MCF 10A (cell line): ENCODE measurements around the gene SAP30BP. TPM values are rescaled to one million over a fixed set of nuclear protein-coding genes. Genes with fewer than 3 reads are reported as not detected.

Experiments
- BruUV-seq: library from RNA; stranded (reverse); fragments of 400-500 nt; replicated peaks from 2 replicates; lab custom pipeline; 2021; lab: Mats Ljungman, UMichigan
- CTCF ChIA-PET: fragments of 300-600 bp; sonication (Branson Sonifier 250); formaldehyde crosslinking; extraction: SDS; loops from one replicate; lab custom pipeline; 2021; ENCODE audit warnings: antibody characterized with exemption, inconsistent platforms; lab: Yijun Ruan, JAX
- POLR2A ChIA-PET: fragments of 300-600, 350-650 bp; sonication (Branson Sonifier 250); formaldehyde crosslinking; extraction: SDS; loops from one replicate; lab custom pipeline; 2020; ENCODE audit warnings: antibody characterized with exemption, inconsistent platforms; lab: Yijun Ruan, JAX
- DNase-seq: peaks from one replicate; pipeline ENCODE4 v3.0.0-alpha.2; 2018; ENCODE audit not compliant: unreplicated experiment
- H3K27ac Mint-ChIP-seq: one replicate; pipeline ENCODE4 v1.8.0; 2022; ENCODE audit warnings: mild to moderate bottlenecking, low read depth, mixed read lengths; ENCODE audit not compliant: unreplicated experiment
- H3K27me3 Mint-ChIP-seq: one replicate; pipeline ENCODE4 v1.8.0; 2022; ENCODE audit warnings: mixed read lengths; ENCODE audit not compliant: insufficient read depth, unreplicated experiment
- H3K36me3 Mint-ChIP-seq: one replicate; pipeline ENCODE4 v1.8.0; 2022; ENCODE audit warnings: mild to moderate bottlenecking, moderate library complexity, mixed read lengths; ENCODE audit not compliant: insufficient read depth, unreplicated experiment
- H3K4me1 Mint-ChIP-seq: one replicate; pipeline ENCODE4 v1.8.0; 2022; ENCODE audit warnings: mixed read lengths; ENCODE audit not compliant: insufficient read depth, unreplicated experiment
- H3K4me3 Mint-ChIP-seq: one replicate; pipeline ENCODE4 v1.8.0; 2022; ENCODE audit warnings: mild to moderate bottlenecking, moderate library complexity, mixed read lengths; ENCODE audit not compliant: unreplicated experiment
- H3K9me3 Mint-ChIP-seq: one replicate; pipeline ENCODE4 v1.8.0; 2022; ENCODE audit warnings: mixed read lengths; ENCODE audit not compliant: unreplicated experiment
- intact Hi-C: fragments of 100-400 bp; cut with micrococcal nuclease; formaldehyde crosslinking; loops from 2 replicates; pipeline ENCODE4 v1.14.1; 2022
- total RNA-seq: library from RNA; stranded (reverse); gene quantifications from 2 replicates; pipeline ENCODE4 v1.2.3, GENCODE V29; 2022
- TF ChIP-seq, protein P1 (sequence below): fragments of 200-600 bp; IDR thresholded peaks from one replicate; pipeline ENCODE4 v1.8.0; 2022; ENCODE audit warnings: antibody characterized with exemption, mild to moderate bottlenecking; ENCODE audit not compliant: unreplicated experiment

The SAP30BP gene
- total RNA-seq, 1 experiment from 2014 or later: 123 TPM

DNA sequence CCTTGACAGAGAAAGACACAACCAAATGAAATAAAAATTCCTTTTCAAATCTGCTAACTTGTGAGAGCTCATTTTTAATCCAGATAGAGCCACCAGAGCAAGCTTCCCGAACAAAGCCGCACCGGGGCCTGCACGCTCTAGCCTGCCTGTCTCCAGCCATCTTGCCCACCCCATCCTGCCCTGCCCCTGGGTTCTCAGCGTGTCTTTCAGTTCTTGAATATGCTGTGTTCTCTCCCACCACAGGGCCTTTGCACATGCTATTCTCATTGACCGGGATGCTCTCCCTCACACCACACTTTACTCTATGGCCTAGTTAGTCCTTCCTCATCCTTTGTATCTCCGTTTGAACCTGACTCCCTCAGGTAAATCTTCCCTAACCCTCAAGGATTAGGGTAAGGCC lies 19.2 kb upstream of the SAP30BP start:
- ChIA-PET CTCF (interaction anchor here (9.0 kb wide), 1 partner anchor 14 kb away, joined by 75 read pairs; the partner anchor contains the start of gene SMIM5), POLR2A (no interaction called here)
- Mint-ChIP-seq H3K4me3 (no peak overlapping the region), H3K27me3 (no peaks in the 10 kb centered on the region), H3K4me1 (peaks cover 5% of the 10 kb centered on the region), H3K27ac (no peak overlapping the region), H3K9me3 (no peaks in the 10 kb centered on the region), H3K36me3 (peaks cover 39% of the 10 kb centered on the region)
- no peak for DNase-seq
- intact Hi-C loops: no loop called here
- TF ChIP-seq, protein P1, sequence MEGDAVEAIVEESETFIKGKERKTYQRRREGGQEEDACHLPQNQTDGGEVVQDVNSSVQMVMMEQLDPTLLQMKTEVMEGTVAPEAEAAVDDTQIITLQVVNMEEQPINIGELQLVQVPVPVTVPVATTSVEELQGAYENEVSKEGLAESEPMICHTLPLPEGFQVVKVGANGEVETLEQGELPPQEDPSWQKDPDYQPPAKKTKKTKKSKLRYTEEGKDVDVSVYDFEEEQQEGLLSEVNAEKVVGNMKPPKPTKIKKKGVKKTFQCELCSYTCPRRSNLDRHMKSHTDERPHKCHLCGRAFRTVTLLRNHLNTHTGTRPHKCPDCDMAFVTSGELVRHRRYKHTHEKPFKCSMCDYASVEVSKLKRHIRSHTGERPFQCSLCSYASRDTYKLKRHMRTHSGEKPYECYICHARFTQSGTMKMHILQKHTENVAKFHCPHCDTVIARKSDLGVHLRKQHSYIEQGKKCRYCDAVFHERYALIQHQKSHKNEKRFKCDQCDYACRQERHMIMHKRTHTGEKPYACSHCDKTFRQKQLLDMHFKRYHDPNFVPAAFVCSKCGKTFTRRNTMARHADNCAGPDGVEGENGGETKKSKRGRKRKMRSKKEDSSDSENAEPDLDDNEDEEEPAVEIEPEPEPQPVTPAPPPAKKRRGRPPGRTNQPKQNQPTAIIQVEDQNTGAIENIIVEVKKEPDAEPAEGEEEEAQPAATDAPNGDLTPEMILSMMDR: no peak
- BruUV-seq: no TSS peak

DNA sequence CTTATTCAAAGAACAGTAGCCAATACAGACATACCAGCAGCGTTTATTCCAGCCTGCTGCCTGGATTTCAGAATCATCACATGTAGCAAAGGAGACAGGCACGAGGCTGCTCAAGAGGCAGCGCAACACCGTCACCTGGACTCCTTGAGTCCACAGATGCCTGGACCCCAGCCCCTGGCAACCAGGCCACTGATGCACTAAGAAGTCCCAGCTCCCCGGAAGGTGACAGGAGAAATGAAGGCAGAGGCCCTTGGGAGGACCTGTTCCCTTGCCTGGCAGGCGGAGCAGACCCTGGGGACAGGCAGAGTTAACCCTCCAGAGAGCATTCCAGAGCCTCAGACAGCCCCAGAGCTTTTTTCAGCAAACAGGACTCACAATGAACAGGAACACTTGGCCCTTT lies 17.5 kb upstream of the SAP30BP start:
- ChIA-PET POLR2A (interaction anchor here (0.7 to 2.4 kb wide), 3 partner anchors 16 to 18 kb away, joined by 3 to 12 read pairs (median 3); partner anchors contain the start of genes RECQL5, SAP30BP and SMIM5), CTCF (interaction anchor here (1.2 to 9.0 kb wide), 2 partner anchors 13 to 16 kb away, joined by 3 to 75 read pairs; partner anchors contain the start of gene SMIM5)
- no peak overlapping the region for H3K4me3 Mint-ChIP-seq
- H3K27ac Mint-ChIP-seq: no peak overlapping the region
- DNase-seq: no peak
- H3K27me3 Mint-ChIP-seq: no peaks in the 10 kb centered on the region
- TF ChIP-seq, protein P1: no peak
- no peaks in the 10 kb centered on the region for H3K9me3 Mint-ChIP-seq
- intact Hi-C loops: no loop called here
- H3K36me3 Mint-ChIP-seq: peaks cover 50% of the 10 kb centered on the region
- H3K4me1 Mint-ChIP-seq: peaks cover 5% of the 10 kb centered on the region
- BruUV-seq: no TSS peak

DNA sequence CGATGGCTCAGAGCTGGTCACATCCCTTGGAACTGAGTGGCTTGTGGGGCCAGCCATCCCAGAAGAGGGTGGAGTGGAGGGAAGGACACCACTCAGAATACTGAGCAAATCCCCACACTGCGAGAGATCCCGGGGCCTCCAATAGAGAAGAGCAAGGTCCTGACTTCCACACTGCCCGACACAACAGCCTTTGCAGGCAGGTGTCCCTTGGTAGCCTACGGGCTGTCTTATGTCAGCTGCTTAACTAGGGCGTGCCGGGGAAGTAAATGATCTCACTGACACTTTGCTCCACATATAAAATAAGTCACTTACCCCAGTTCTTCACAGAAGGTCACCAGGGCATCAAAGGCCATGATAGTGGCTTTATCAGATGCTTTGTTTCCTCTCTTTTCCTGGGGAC lies 16.3 kb upstream of the SAP30BP start:
- Mint-ChIP-seq H3K4me3 (no peak overlapping the region), H3K36me3 (peaks cover 52% of the 10 kb centered on the region), H3K9me3 (no peaks in the 10 kb centered on the region), H3K27ac (no peak overlapping the region), H3K4me1 (peaks cover 2% of the 10 kb centered on the region), H3K27me3 (no peaks in the 10 kb centered on the region)
- TF ChIP-seq, protein P1: no peak
- POLR2A ChIA-PET: interaction anchor here (1.0 to 2.4 kb wide), 2 partner anchors 16 to 18 kb away, joined by 3 to 12 read pairs; partner anchors contain the start of genes RECQL5, SAP30BP and SMIM5
- intact Hi-C loops: no loop called here
- CTCF ChIA-PET: interaction anchor here (0.6 to 9.0 kb wide), 4 partner anchors 14 to 97 kb away, joined by 3 to 75 read pairs (median 4); partner anchors contain the start of gene SMIM5
- BruUV-seq: no TSS peak
- no peak for DNase-seq

DNA sequence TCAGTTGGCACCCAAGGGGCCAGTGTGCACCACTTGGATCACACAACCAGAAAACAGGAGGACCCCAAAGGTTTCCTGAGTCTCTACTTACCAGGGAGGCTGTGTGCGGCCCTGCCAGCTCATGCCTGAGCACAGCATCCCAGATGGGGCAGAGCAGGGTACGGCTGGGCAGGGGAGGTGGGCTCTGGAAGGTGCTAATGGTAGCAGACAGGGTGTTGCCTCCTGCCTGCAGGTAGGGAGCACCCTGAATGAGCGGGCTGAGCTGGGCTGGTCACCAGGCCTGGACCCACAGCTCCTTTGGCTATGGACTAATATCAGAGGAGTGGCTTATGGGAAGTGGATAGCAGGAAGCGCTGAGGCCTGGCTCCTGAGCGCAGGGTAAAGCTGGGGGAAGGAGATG lies 14.8 kb upstream of the SAP30BP start:
- no peak overlapping the region for H3K4me3 Mint-ChIP-seq
- CTCF ChIA-PET: interaction anchor here (0.6 to 9.0 kb wide), 6 partner anchors 19 to 258 kb away, joined by 3 to 75 read pairs (median 4); partner anchors contain the start of gene SMIM5
- no peak overlapping the region for H3K27ac Mint-ChIP-seq
- DNase-seq: no peak
- peaks cover 67% of the 10 kb centered on the region for H3K36me3 Mint-ChIP-seq
- TF ChIP-seq, protein P1: no peak
- intact Hi-C loops: no loop called here
- no peaks in the 10 kb centered on the region for H3K4me1 Mint-ChIP-seq
- H3K27me3 Mint-ChIP-seq: no peaks in the 10 kb centered on the region
- H3K9me3 Mint-ChIP-seq: no peaks in the 10 kb centered on the region
- no TSS peak for BruUV-seq
- POLR2A ChIA-PET: interaction anchor here (1.1 to 2.4 kb wide), 3 partner anchors 15 to 132 kb away, joined by 3 to 12 read pairs (median 4); partner anchors contain the start of genes RECQL5, SAP30BP and UNK
